Measurements from ENCODE around the gene TEX26. TPM values are rescaled to one million over a fixed set of nuclear protein-coding genes. Genes with fewer than 3 reads are reported as not detected.

Gene TEX26
- total and polyA plus RNA-seq, 9 of the 15 experiments (the other 6 are each of a cell fraction or from before 2014, with no cell fraction given) = not detected

- no peaks in the 10 kb centered on the region for H3K79me2 ChIP-seq (ENCODE audit: control insufficient read depth, insufficient read depth, low read length)
- no peaks in the 10 kb centered on the region; a peak in 1 of 5 replicates for H3K4me1 ChIP-seq (replicated peaks in 1 of 2; ENCODE audit: control insufficient read depth in 2 of 2, insufficient read depth in 2 of 2, low read length in 2 of 2)
- no peak overlapping the region for H3K4me3 ChIP-seq
- in situ Hi-C loops (cut with MboI) (no loop called here), intact Hi-C loops (cut with micrococcal nuclease) (loop anchor here (5.0 kb wide), 1 partner anchor 66 kb away; no protein-coding TSS in a partner anchor)
- TF ChIP-seq, protein P1, sequence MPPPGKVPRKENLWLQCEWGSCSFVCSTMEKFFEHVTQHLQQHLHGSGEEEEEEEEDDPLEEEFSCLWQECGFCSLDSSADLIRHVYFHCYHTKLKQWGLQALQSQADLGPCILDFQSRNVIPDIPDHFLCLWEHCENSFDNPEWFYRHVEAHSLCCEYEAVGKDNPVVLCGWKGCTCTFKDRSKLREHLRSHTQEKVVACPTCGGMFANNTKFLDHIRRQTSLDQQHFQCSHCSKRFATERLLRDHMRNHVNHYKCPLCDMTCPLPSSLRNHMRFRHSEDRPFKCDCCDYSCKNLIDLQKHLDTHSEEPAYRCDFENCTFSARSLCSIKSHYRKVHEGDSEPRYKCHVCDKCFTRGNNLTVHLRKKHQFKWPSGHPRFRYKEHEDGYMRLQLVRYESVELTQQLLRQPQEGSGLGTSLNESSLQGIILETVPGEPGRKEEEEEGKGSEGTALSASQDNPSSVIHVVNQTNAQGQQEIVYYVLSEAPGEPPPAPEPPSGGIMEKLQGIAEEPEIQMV (tag; conservative IDR thresholded peaks at IDR 0.05; ENCODE audit: low read depth) = no peak
- TF ChIP-seq, protein P2, sequence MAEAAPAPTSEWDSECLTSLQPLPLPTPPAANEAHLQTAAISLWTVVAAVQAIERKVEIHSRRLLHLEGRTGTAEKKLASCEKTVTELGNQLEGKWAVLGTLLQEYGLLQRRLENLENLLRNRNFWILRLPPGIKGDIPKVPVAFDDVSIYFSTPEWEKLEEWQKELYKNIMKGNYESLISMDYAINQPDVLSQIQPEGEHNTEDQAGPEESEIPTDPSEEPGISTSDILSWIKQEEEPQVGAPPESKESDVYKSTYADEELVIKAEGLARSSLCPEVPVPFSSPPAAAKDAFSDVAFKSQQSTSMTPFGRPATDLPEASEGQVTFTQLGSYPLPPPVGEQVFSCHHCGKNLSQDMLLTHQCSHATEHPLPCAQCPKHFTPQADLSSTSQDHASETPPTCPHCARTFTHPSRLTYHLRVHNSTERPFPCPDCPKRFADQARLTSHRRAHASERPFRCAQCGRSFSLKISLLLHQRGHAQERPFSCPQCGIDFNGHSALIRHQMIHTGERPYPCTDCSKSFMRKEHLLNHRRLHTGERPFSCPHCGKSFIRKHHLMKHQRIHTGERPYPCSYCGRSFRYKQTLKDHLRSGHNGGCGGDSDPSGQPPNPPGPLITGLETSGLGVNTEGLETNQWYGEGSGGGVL (CRISPR knock-in tag; IDR thresholded peaks at IDR 0.05) = no peak
- TF ChIP-seq GATAD2B (IDR thresholded peaks at IDR 0.05; ENCODE audit: borderline replicate concordance) = no peak
- no peak for TF ChIP-seq MCM2 (IDR thresholded peaks at IDR 0.05; ENCODE audit: low read depth)
- TF ChIP-seq PML (IDR thresholded peaks at IDR 0.05; ENCODE audit: low read length) = no peak
- TF ChIP-seq MCM7 (IDR thresholded peaks at IDR 0.05) = no peak
- TF ChIP-seq, protein P3, sequence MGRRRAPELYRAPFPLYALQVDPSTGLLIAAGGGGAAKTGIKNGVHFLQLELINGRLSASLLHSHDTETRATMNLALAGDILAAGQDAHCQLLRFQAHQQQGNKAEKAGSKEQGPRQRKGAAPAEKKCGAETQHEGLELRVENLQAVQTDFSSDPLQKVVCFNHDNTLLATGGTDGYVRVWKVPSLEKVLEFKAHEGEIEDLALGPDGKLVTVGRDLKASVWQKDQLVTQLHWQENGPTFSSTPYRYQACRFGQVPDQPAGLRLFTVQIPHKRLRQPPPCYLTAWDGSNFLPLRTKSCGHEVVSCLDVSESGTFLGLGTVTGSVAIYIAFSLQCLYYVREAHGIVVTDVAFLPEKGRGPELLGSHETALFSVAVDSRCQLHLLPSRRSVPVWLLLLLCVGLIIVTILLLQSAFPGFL (CRISPR knock-in tag; IDR thresholded peaks at IDR 0.05) = no peak
- no peak for TF ChIP-seq DPF2 (IDR thresholded peaks at IDR 0.05)
- no peak for TF ChIP-seq CCAR2 (IDR thresholded peaks at IDR 0.05; ENCODE audit: low read depth, low read length)
- TF ChIP-seq, protein P4, sequence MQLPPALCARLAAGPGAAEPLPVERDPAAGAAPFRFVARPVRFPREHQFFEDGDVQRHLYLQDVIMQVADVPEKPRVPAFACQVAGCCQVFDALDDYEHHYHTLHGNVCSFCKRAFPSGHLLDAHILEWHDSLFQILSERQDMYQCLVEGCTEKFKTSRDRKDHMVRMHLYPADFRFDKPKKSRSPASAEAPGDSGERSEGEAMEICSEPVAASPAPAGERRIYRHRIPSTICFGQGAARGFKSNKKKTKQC (CRISPR knock-in tag; IDR thresholded peaks at IDR 0.05) = no peak
- TF ChIP-seq, protein P5, sequence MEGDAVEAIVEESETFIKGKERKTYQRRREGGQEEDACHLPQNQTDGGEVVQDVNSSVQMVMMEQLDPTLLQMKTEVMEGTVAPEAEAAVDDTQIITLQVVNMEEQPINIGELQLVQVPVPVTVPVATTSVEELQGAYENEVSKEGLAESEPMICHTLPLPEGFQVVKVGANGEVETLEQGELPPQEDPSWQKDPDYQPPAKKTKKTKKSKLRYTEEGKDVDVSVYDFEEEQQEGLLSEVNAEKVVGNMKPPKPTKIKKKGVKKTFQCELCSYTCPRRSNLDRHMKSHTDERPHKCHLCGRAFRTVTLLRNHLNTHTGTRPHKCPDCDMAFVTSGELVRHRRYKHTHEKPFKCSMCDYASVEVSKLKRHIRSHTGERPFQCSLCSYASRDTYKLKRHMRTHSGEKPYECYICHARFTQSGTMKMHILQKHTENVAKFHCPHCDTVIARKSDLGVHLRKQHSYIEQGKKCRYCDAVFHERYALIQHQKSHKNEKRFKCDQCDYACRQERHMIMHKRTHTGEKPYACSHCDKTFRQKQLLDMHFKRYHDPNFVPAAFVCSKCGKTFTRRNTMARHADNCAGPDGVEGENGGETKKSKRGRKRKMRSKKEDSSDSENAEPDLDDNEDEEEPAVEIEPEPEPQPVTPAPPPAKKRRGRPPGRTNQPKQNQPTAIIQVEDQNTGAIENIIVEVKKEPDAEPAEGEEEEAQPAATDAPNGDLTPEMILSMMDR (IDR thresholded peaks at IDR 0.05 in 2 of 3, conservative IDR thresholded peaks at IDR 0.05 in 1 of 3; ENCODE audit: insufficient read depth in 2 of 3, low read depth in 1 of 3, low read length in 3 of 3) = no peak
- H3K27ac ChIP-seq (ENCODE audit: extremely low read depth, low read depth, low read length) = no peak overlapping the region
- H4K20me1 ChIP-seq (replicated peaks; ENCODE audit: control insufficient read depth, insufficient read depth, low read length) = no peaks in the 10 kb centered on the region
- DNase-seq (ENCODE audit: extremely low read depth in 1 of 4, low spot score in 3 of 4) (no peak), FAIRE-seq (no peak), ATAC-seq (no peak)
- POLR2A ChIA-PET = interaction anchor here (0.5 kb wide), 1 partner anchor 271 kb away, joined by 3 read pairs; no protein-coding TSS in a partner anchor
- no peaks in the 10 kb centered on the region for H3K9me1 ChIP-seq (ENCODE audit: control insufficient read depth, insufficient read depth, low read length)
- H3K9me3 ChIP-seq (replicated peaks; ENCODE audit: control insufficient read depth, insufficient read depth, low read depth, low read length) = no peaks in the 10 kb centered on the region
- peaks cover 0 to 2% of the 10 kb centered on the region in 2 experiments; a peak in 2 of 5 replicates for H3K27me3 ChIP-seq (ENCODE audit: control insufficient read depth in 2 of 2, insufficient read depth in 2 of 2, low read length in 2 of 2)
- no peaks in the 10 kb centered on the region for H3K36me3 ChIP-seq (ENCODE audit: control insufficient read depth, insufficient read depth, low read length)
- H3K9ac ChIP-seq (ENCODE audit: insufficient read depth in 1 of 2, low read depth in 2 of 2, low read length in 2 of 2) = no peak overlapping the region
- CTCF ChIA-PET (ENCODE audit: low intra/inter-chr PET ratio) = no interaction called here
- no peak overlapping the region for H3K4me2 ChIP-seq (ENCODE audit: insufficient read depth, low read length)
- WGBS (ENCODE audit: insufficient coverage, low coverage, missing lambda C conversion rate) = 0% methylated on average over 3 of the region's 4 CpGs
- BruUV-seq (replicated peaks) = no TSS peak
- H2AFZ ChIP-seq (ENCODE audit: low read depth, low read length) = no peak overlapping the region
Observed at GRCh38 chr13:30976025-30976424, 43.6 kb downstream of the TEX26 start.

All from K562 (cell line).